Measurements from ENCODE around the gene APBA2. TPM values are rescaled to one million over a fixed set of nuclear protein-coding genes. Genes with fewer than 3 reads are reported as not detected.

Gene APBA2
- total RNA-seq, 1 donor from 2014 or later = 3.8 TPM

- H3K4me3 ChIP-seq = no peak overlapping the region
- H3K27me3 ChIP-seq (ENCODE audit: low read depth) = peaks cover 10% of the 10 kb centered on the region
- H3K4me1 ChIP-seq = peaks cover 2% of the 10 kb centered on the region
- no peak overlapping the region for H3K27ac ChIP-seq
- H3K36me3 ChIP-seq = no peaks in the 10 kb centered on the region
- ATAC-seq = no peak
- H3K9me3 ChIP-seq = no peaks in the 10 kb centered on the region
- intact Hi-C loops (cut with DNase I) = no loop called here
- TF ChIP-seq, protein P1, sequence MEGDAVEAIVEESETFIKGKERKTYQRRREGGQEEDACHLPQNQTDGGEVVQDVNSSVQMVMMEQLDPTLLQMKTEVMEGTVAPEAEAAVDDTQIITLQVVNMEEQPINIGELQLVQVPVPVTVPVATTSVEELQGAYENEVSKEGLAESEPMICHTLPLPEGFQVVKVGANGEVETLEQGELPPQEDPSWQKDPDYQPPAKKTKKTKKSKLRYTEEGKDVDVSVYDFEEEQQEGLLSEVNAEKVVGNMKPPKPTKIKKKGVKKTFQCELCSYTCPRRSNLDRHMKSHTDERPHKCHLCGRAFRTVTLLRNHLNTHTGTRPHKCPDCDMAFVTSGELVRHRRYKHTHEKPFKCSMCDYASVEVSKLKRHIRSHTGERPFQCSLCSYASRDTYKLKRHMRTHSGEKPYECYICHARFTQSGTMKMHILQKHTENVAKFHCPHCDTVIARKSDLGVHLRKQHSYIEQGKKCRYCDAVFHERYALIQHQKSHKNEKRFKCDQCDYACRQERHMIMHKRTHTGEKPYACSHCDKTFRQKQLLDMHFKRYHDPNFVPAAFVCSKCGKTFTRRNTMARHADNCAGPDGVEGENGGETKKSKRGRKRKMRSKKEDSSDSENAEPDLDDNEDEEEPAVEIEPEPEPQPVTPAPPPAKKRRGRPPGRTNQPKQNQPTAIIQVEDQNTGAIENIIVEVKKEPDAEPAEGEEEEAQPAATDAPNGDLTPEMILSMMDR (IDR thresholded peaks at IDR 0.05) = no peak
- DNase-seq = no peak
Measured at GRCh38 chr15:29134641-29135308, 249.0 kb downstream of the APBA2 start.

- no peak overlapping the region for H3K27ac ChIP-seq
- DNase-seq = no peak
- intact Hi-C loops (cut with DNase I) = no loop called here
- peaks cover 6% of the 10 kb centered on the region for H3K4me1 ChIP-seq
- TF ChIP-seq, protein P1 (IDR thresholded peaks at IDR 0.05) = no peak
- no peaks in the 10 kb centered on the region for H3K9me3 ChIP-seq
- H3K36me3 ChIP-seq = no peaks in the 10 kb centered on the region
- no peak for ATAC-seq
- H3K4me3 ChIP-seq = no peak overlapping the region
- H3K27me3 ChIP-seq (ENCODE audit: low read depth) = peaks cover 14% of the 10 kb centered on the region
Measured at GRCh38 chr15:29135309-29135657, 249.5 kb downstream of the APBA2 start.

GRCh38 chr15:29135702-29136646 is 250.2 kb downstream of the APBA2 start:
- Histone ChIP-seq H3K27me3 (ENCODE audit: low read depth) (peaks cover 21% of the 10 kb centered on the region), H3K36me3 (no peaks in the 10 kb centered on the region), H3K4me3 (no peak overlapping the region), H3K4me1 (peaks cover 6% of the 10 kb centered on the region), H3K9me3 (no peaks in the 10 kb centered on the region), H3K27ac (no peak overlapping the region)
- DNase-seq (peak; percentile 38), ATAC-seq (no peak)
- TF ChIP-seq, protein P1 (IDR thresholded peaks at IDR 0.05) = no peak
- intact Hi-C loops (cut with DNase I) = no loop called here

DNA sequence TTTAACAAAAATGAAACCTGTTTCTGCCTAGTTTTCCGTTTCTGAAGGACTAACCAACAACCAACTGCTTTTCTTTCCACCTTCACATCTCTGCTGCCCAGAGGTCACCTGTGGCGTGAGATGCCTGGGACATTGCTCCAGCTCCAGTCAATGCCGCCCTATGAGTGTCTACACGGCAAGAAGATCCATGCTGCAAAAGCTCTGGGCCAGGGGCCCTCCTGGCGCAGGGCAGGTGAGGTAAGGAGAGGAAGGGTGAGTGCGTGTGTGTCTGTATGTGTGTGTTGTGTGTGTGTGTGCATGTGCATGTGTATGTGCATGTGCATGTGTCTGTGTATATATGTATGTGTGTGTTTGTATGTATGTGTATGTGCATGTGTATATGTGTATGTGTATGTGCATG is 252.5 kb downstream of the APBA2 start:
- Histone ChIP-seq H3K9me3 (no peaks in the 10 kb centered on the region), H3K27me3 (ENCODE audit: low read depth) (peaks cover 22% of the 10 kb centered on the region), H3K4me3 (no peak overlapping the region), H3K27ac (no peak overlapping the region), H3K4me1 (peaks cover 6% of the 10 kb centered on the region), H3K36me3 (no peaks in the 10 kb centered on the region)
- TF ChIP-seq, protein P1 (IDR thresholded peaks at IDR 0.05) = no peak
- intact Hi-C loops (cut with DNase I) = no loop called here
- DNase-seq (no peak), ATAC-seq (no peak)

DNA sequence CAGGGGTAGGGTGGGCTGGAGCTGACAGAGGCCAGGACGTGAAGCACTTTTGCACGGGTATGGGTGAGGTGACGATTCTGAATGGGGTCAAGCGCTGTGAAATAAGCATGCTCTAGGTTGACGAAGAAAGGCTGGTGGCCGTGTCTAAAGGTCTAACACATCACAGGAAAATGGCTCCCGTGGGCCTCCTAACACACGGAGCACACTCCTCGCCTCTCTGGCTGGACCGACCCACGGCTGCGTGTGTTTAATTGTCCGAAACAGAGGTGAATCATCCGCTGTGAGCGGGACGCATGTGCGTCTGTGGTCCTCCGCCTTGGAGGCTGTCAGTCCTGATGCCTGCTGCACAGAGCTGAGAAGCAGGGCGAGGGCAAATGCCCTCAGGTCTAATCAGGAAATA is 253.3 kb downstream of the APBA2 start:
- Histone ChIP-seq H3K4me3 (no peak overlapping the region), H3K9me3 (no peaks in the 10 kb centered on the region), H3K27me3 (ENCODE audit: low read depth) (peaks cover 22% of the 10 kb centered on the region), H3K27ac (no peak overlapping the region), H3K36me3 (no peaks in the 10 kb centered on the region), H3K4me1 (peaks cover 6% of the 10 kb centered on the region)
- DNase-seq = no peak
- ATAC-seq = no peak
- TF ChIP-seq, protein P1 (IDR thresholded peaks at IDR 0.05) = no peak
- intact Hi-C loops (cut with DNase I) = no loop called here

All from lower lobe of right lung (tissue), 2 donors.